Adipose tissue (tissue), 3 donors: ENCODE data around the gene SIRT5. TPM values are rescaled to one million over a fixed set of nuclear protein-coding genes. Genes with fewer than 3 reads are reported as not detected.

Source experiments
- H3K27ac ChIP-seq: one replicate; pipeline ENCODE4 v1.5.1; 2013; ENCODE audit warnings: low read depth, low read length
- WGBS, 3 donors: extraction: QIAGEN DNeasy Blood & Tissue Kit; methylation state at CpG; one replicate each; pipeline ENCODE4 v1.1.7; 2013; 5-methylcytosine and 5-hydroxymethylcytosine counted together
- polyA plus RNA-seq, 3 donors: library from polyadenylated mRNA; stranded (reverse); fragments of 200-250 nt; gene quantifications; one replicate each; pipeline ENCODE4 v1.2.3, GENCODE V29; 2013
- donor health status: healthy with polysubstance abuse.
- donor health status: Bipolar disorder and iron deficiency.
- donor health status: healthy.

The SIRT5 gene
- polyA plus RNA-seq, 3 donors, result 3.7 to 8.1 (median 5.9) TPM

- no peak overlapping the region for H3K27ac ChIP-seq
Observed at GRCh38 chr6:13545885-13546284, 28.5 kb upstream of the SIRT5 start.

- no peak overlapping the region for H3K27ac ChIP-seq
- WGBS, 3 donors, result 67 to 79% (median 75%) methylated on average over 4 of the region's 4 CpGs
Observed at GRCh38 chr6:13548500-13549210, 25.7 kb upstream of the SIRT5 start.

DNA sequence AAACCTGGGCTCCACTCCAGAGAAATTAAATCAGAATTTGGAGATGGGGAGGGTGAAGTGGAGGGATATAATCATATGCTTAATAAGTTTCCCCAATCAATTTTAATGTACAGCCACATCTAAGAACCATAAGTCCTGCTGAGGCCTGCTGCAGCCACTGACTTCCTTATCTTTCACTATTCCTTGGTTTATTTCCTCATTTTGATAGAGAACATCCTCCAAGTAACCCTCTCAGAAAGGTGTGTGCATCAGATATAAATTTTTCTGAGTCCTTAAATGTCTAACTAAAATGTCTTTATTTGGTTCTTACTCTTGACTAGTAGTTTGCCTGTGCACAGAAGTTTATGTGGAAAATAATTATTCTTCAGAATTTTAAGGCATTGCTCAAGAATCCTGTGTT, 23.7 kb upstream of the SIRT5 start:
- no peak overlapping the region for H3K27ac ChIP-seq

DNA sequence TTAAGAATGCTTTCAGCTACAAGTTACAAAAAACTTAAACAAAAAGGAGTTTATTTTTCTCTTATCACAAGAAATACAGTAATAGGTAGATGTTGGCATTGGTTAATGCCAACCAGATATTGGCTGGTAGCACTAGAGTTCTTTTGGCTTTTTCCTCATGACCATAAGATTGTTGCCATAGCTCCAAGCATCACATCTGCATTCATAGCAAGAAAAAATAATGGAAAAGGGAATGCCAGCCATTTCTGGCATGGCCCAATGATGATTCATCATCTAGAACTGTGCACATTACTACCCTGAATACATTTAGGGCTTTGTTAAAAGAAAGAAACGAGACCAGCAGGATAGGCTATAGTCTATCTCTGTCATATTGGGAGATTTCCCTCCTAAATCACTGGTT, 20.8 kb upstream of the SIRT5 start:
- H3K27ac ChIP-seq, result no peak overlapping the region
- 97 to 100% (median 100%) methylated on average over 1 of the region's 1 CpG for WGBS, 3 donors

- no peak overlapping the region for H3K27ac ChIP-seq
- WGBS, 3 donors, result 41 to 45% (median 45%) methylated on average over 8 of the region's 8 CpGs
Observed at GRCh38 chr6:13554929-13555333, 19.5 kb upstream of the SIRT5 start.

- no peak overlapping the region for H3K27ac ChIP-seq
Observed at GRCh38 chr6:13557841-13558240, 16.6 kb upstream of the SIRT5 start.

GRCh38 chr6:13558718-13559117, 15.7 kb upstream of the SIRT5 start:
- 52 to 61% (median 56%) methylated on average over 4 of the region's 4 CpGs for WGBS, 3 donors
- no peak overlapping the region for H3K27ac ChIP-seq

DNA sequence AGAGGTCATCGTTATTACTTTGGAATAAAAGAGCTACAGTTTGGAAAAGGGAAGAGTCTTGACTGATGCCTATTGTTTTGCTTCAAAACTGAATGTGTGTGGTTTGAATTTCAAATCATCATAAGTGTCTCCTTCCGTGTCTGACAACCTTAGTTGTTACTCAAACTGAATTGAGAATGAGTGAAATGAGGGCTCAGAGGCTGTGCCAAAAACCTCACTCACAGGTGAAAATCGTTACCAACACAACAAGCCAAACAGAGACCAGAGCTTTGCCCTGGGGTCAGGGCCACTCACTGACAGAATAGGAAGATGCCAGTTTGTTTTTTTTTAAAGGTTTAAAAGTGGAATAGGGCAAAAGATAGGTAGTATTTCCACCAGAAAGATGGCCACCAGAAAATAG, 15.2 kb upstream of the SIRT5 start:
- H3K27ac ChIP-seq, result no peak overlapping the region
- 36 to 44% (median 40%) methylated on average over 3 of the region's 3 CpGs for WGBS, 3 donors

GRCh38 chr6:13559968-13560650, 14.3 kb upstream of the SIRT5 start:
- no peak overlapping the region for H3K27ac ChIP-seq
- 93 to 96% (median 95%) methylated on average over 4 of the region's 4 CpGs for WGBS, 3 donors

DNA sequence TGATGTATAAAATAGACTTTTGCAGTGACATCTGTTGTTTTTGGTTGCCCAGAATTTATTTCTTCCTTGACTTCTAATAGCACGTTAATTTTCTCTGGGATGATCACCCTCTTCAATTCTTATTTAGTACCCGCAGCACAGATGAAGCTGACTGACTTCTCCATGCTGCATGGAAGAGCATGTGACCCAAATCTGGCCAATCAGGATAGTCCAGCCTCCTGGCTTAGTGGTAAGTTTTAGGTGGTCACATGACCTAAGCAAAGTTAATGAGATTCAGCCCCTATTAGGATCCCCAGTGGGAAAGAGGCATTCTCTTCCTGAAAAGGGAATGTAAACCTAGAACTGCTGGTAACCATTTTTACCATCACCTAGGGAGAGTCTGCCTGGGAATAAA, 13.8 kb upstream of the SIRT5 start:
- 90 to 97% (median 93%) methylated on average over 2 of the region's 2 CpGs for WGBS, 3 donors
- H3K27ac ChIP-seq, result no peak overlapping the region

DNA sequence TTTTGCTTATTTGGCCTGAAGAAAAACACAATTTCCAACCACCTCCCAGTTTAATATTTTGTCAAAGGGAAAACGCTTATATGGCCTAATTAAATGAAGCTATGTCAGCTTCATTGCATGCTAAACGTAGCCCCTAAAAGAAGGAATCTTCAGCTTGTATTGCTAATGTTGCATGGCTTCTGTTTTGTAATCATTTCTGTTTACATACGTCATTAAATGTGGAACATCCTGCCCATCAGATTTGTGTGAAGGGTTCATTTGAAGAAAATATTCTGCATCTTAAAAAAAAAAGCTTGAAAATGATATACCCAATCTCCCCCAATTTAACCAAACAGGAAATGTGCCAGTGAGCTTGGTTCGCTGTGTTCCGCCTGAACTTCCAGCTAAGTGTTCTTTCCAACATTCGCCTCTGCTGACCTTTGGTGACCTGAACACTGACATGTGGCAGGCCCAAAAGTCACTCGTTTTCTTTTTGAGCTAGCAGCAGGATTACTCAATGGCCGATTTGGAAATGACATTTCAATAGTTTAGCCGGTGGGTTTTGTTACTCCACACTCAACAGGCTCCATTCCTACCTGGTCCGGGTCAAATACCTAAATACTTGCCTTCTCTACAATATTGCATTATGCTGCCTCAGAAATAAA, 12.7 kb upstream of the SIRT5 start:
- WGBS, 3 donors, result 46 to 78% (median 51%) methylated on average over 10 of the region's 10 CpGs

GRCh38 chr6:13563009-13563408, 11.4 kb upstream of the SIRT5 start:
- H3K27ac ChIP-seq, result no peak overlapping the region
- 83 to 88% (median 85%) methylated on average over 1 of the region's 1 CpG for WGBS, 3 donors

More for the DNA sequence above, 12.7 kb upstream of the SIRT5 start:
- H3K27ac ChIP-seq, result no peak overlapping the region

GRCh38 chr6:13565921-13566320, 8.5 kb upstream of the SIRT5 start:
- 91 to 95% (median 92%) methylated on average over 4 of the region's 4 CpGs for WGBS, 3 donors
- H3K27ac ChIP-seq, result no peak overlapping the region

GRCh38 chr6:13566500-13566899, 7.9 kb upstream of the SIRT5 start:
- H3K27ac ChIP-seq, result no peak overlapping the region
- 87 to 94% (median 91%) methylated on average over 3 of the region's 3 CpGs for WGBS, 3 donors

GRCh38 chr6:13568970-13569369, 5.4 kb upstream of the SIRT5 start:
- 78 to 91% (median 87%) methylated on average over 5 of the region's 5 CpGs for WGBS, 3 donors
- no peak overlapping the region for H3K27ac ChIP-seq

DNA sequence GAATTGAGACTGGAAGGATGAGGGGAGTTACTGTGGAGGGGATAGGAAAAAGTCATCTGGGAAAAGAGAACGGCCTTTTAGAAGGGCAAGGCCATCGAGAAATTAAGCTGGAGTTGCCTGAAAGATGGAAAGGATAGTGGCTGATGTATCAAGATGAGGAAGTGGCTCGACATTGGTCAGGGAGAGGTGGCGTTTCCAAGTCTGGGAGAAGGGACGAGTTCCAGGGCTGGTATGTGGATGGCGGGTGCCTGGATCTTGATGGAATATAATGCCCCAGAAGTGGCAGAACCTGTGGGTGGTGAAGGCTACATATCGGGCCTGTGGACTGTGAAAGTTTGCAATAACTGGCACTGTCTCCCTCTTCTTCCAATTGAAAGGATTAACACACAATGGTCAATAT, 2.2 kb upstream of the SIRT5 start:
- WGBS, 3 donors, result 85 to 92% (median 88%) methylated on average over 7 of the region's 7 CpGs

GRCh38 chr6:13572951-13573654, 1.3 kb upstream of the SIRT5 start:
- no peak overlapping the region for H3K27ac ChIP-seq
- 74 to 86% (median 85%) methylated on average over 16 of the region's 16 CpGs for WGBS, 3 donors

More for the DNA sequence above, 2.2 kb upstream of the SIRT5 start:
- H3K27ac ChIP-seq, result no peak overlapping the region

DNA sequence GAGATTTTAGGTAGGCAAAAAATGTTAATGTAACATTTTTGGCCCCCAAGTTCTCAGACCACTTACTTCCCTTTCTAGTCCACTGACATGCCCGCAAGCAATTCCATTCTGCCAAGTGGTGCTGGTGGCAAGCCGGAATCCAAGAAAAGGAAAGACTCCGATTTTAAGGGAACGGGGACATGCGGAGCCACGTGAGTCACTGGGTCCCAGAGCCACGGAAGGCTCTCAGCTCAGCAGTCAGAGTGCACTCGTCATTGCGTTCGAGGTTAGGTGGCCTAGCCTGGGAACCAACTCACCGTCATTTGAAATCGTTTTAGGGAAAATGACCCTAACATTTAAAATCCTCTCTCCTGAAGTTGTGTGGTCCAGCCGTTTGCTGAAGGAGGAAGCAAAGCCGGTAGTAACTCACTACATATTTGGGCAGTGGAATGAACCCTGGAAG, 711 bp upstream of the SIRT5 start:
- no peak overlapping the region for H3K27ac ChIP-seq
- WGBS, 3 donors, result 1 to 4% (median 4%) methylated on average over 14 of the region's 14 CpGs

- H3K27ac ChIP-seq, result peak overlapping the region; percentile 94
- WGBS, 3 donors, result 1% methylated on average over 42 to 46 of the region's 46 CpGs
Observed at GRCh38 chr6:13574149-13574570, 241 bp upstream of the SIRT5 start.
